ENCODE data around the gene MSL3.

DNA sequence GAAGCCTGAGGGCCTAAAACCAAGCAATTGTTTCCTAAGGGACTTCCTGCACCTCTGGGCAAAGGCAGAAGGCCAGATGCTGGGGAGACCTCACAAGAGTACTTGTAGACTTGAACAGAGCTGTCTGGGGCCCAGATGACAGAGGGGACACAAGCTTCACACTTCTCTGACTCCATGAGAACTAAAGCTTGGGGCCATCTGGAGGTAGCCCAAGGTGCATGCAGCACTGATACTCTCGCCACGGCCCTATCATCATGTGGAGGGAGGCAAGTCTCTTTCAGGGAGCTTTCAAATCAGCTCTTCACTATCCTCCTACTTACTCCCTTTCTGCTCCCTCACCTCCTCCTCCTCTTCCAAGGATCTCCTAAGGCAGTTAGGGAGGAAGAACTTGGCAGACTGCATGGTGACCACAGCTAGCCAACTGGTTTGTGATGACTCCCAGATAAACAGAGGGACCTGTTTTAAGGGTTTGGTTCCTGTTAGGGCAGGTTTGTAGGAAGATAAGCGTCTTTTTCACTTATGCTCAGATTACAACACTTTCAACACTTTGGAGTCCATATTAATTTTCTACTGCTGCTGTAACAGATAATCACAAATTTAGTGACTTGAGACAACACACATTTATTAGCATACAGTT lies 23.8 kb downstream of the MSL3 start:
- TF ChIP-seq, protein P1, sequence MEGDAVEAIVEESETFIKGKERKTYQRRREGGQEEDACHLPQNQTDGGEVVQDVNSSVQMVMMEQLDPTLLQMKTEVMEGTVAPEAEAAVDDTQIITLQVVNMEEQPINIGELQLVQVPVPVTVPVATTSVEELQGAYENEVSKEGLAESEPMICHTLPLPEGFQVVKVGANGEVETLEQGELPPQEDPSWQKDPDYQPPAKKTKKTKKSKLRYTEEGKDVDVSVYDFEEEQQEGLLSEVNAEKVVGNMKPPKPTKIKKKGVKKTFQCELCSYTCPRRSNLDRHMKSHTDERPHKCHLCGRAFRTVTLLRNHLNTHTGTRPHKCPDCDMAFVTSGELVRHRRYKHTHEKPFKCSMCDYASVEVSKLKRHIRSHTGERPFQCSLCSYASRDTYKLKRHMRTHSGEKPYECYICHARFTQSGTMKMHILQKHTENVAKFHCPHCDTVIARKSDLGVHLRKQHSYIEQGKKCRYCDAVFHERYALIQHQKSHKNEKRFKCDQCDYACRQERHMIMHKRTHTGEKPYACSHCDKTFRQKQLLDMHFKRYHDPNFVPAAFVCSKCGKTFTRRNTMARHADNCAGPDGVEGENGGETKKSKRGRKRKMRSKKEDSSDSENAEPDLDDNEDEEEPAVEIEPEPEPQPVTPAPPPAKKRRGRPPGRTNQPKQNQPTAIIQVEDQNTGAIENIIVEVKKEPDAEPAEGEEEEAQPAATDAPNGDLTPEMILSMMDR (IDR thresholded peaks at IDR 0.05; ENCODE audit: insufficient read depth, low read depth, low read length): no peak
- TF ChIP-seq EZH2 (IDR thresholded peaks at IDR 0.05; ENCODE audit: insufficient read depth, low read length): no peak

Measured in astrocyte (in vitro differentiated cells and primary cell).